RWPE2 (cell line): ENCODE data around the gene INPP5A.

Experiments
- ATAC-seq: fragments of 200-7000 bp; cut with Tn5 transposase; 3 replicates; pipeline ENCODE4 v1.9.1; 2021; ENCODE audit warnings: low read depth
- DNase-seq: peaks from one replicate; pipeline ENCODE4 v3.0.0-alpha.2; 2020; ENCODE audit warnings: low spot score
- H3K27ac ChIP-seq: fragments of 450-650 bp; 2 replicates; pipeline ENCODE4 v1.5.1; 2017; ENCODE audit warnings: mild to moderate bottlenecking; ENCODE audit not compliant: poor library complexity, severe bottlenecking
- H3K27me3 ChIP-seq: fragments of 250-450 bp; sonication (Bioruptor Pico); 2 replicates; pipeline ENCODE4 v1.5.1; 2021; ENCODE audit warnings: mild to moderate bottlenecking, moderate library complexity; ENCODE audit not compliant: insufficient read depth, poor library complexity, severe bottlenecking
- H3K36me3 ChIP-seq: fragments of 250-450 bp; sonication (Bioruptor Pico); 2 replicates; pipeline ENCODE4 v1.5.1; 2020; ENCODE audit warnings: low read depth, mild to moderate bottlenecking, moderate library complexity
- H3K4me1 ChIP-seq: fragments of 250-450 bp; sonication (Bioruptor Pico); 2 replicates; pipeline ENCODE4 v1.5.1; 2021; ENCODE audit warnings: mild to moderate bottlenecking, moderate library complexity; ENCODE audit not compliant: insufficient read depth, poor library complexity, severe bottlenecking
- H3K4me3 ChIP-seq: fragments of 250-450 bp; sonication (Bioruptor Pico); 2 replicates; pipeline ENCODE4 v1.5.1; 2021; ENCODE audit warnings: mild to moderate bottlenecking, moderate library complexity; ENCODE audit not compliant: severe bottlenecking
- H3K9me3 ChIP-seq: fragments of 250-450 bp; sonication (Bioruptor Pico); 2 replicates; pipeline ENCODE4 v1.5.1; 2021; ENCODE audit warnings: mild to moderate bottlenecking, moderate library complexity; ENCODE audit not compliant: severe bottlenecking
- TF ChIP-seq, protein P1 (sequence below): fragments of 450-650 bp; IDR thresholded peaks from one replicate; pipeline ENCODE4 v1.5.1; 2017; ENCODE audit warnings: mild to moderate bottlenecking, moderate library complexity; ENCODE audit not compliant: poor library complexity, severe bottlenecking

INPP5A gene

DNA sequence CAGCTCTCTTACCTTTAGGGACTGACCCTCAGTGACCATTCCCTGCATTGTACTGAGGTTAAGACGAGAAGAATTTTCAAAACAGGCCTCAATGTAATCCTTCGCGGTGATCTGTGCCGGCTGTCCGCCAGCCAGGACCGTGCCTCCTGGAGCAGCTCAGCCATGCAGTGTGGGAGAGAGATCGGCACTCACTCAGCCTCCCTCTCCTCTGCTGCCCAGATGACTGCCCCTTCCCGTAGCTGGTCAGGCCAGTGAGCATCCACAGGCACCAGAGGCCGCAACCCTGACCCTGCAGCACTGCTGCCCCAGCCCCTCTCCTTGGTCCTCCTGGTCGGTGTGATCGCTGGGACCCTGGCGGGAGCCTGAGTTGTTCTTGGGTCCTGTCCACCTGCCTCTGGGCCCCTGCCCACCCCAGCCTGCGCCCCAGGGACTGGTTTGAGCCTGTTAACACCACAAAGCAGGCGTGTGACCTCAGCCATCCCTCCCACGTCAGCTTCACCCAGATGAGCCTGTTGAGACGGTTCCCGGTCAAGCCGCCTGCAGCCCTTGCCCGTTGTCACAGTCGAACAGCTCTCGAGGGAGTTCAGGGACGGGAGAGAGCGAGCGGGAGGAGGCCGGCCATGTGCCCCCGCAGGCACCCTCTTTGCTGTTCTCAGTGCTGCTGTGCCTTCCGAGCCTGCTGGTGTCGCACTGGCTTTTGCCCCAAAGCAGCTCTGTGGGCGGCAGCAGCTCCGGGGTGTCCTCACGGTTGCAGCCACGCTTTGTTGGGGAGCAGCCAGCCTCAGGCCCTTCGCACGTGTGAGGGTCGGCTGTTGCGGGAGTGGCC, 211.2 kb downstream of the INPP5A start:
- no peaks in the 10 kb centered on the region; the same call in 1 of the 2 replicates for H3K36me3 ChIP-seq
- TF ChIP-seq, protein P1, sequence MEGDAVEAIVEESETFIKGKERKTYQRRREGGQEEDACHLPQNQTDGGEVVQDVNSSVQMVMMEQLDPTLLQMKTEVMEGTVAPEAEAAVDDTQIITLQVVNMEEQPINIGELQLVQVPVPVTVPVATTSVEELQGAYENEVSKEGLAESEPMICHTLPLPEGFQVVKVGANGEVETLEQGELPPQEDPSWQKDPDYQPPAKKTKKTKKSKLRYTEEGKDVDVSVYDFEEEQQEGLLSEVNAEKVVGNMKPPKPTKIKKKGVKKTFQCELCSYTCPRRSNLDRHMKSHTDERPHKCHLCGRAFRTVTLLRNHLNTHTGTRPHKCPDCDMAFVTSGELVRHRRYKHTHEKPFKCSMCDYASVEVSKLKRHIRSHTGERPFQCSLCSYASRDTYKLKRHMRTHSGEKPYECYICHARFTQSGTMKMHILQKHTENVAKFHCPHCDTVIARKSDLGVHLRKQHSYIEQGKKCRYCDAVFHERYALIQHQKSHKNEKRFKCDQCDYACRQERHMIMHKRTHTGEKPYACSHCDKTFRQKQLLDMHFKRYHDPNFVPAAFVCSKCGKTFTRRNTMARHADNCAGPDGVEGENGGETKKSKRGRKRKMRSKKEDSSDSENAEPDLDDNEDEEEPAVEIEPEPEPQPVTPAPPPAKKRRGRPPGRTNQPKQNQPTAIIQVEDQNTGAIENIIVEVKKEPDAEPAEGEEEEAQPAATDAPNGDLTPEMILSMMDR, result no peak
- DNase-seq (no peak), ATAC-seq (no peak)
- no peak overlapping the region for H3K4me3 ChIP-seq
- no peaks in the 10 kb centered on the region for H3K27me3 ChIP-seq
- H3K4me1 ChIP-seq, result no peaks in the 10 kb centered on the region
- no peak overlapping the region for H3K27ac ChIP-seq
- H3K9me3 ChIP-seq, result no peaks in the 10 kb centered on the region

DNA sequence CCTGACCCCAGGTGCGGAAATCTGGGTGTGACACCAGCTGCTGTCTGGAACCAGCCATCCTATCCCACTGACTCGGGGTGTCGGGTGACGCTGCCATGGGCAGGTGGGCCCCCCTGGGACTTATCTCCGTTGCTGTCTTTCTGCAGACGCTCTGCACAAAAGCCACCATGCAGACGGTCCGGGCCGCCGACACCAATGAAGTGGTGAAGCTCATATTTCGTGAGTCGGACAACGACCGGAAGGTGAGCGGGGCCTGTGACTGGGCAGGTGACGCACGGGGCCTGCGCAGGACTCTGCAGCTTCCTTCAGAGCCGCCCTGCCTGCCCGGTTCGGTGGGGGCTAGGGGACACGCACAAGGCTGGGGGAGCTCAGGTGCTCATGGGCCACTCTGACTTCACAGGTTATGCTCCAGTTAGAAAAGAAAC, 211.8 kb downstream of the INPP5A start:
- H3K4me3 ChIP-seq, result no peak overlapping the region
- no peak overlapping the region for H3K27ac ChIP-seq
- TF ChIP-seq, protein P1, result no peak
- no peaks in the 10 kb centered on the region for H3K4me1 ChIP-seq
- H3K27me3 ChIP-seq, result no peaks in the 10 kb centered on the region
- no peak for ATAC-seq
- DNase-seq, result no peak
- no peaks in the 10 kb centered on the region for H3K9me3 ChIP-seq
- H3K36me3 ChIP-seq, result no peaks in the 10 kb centered on the region; the same call in 1 of the 2 replicates

DNA sequence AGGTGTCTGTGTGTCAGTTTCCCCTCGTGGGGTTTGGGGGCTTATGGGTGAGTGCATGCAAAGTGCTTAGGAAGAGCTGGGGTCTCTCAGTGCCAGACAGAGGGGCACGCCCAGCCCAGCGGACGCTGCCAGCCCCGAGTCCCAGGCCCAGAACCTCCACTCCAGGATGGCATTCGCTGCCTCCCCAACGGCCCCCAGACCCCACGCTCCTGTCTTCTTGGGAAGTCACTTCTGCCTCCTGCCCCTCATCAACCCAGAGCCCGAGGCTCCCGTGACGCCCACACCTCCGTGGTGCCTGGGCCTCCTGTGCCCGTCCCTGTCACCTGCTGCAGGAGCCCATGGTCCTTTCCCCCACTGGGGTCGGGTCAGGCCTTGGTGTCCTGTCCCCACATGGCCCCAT, 213.3 kb downstream of the INPP5A start:
- Histone ChIP-seq H3K4me1 (no peaks in the 10 kb centered on the region), H3K27ac (no peak overlapping the region), H3K4me3 (no peak overlapping the region), H3K27me3 (no peaks in the 10 kb centered on the region), H3K36me3 (no peaks in the 10 kb centered on the region; the same call in 1 of the 2 replicates), H3K9me3 (no peaks in the 10 kb centered on the region)
- ATAC-seq (no peak), DNase-seq (no peak)
- TF ChIP-seq, protein P1, result no peak

DNA sequence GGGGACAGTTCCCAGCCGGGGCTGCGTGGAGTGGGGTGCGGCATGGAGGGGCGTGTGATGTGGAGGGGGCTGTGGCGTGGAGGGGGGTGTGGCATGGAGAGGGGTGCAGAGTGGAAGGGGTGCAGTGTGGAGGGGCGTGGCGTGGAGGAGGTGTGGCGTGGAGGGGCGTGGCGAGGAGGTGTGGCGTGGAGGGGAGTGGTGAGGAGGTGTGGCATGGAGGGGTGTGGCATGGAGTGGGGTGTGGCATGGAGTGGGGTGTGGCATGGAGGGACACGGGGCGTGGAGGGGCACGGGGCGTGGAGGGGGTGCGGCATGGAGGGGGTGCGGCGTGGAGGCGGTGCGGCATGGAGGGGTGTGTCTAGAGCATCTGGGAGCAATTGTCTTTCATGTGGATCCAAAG, 214.8 kb downstream of the INPP5A start:
- ATAC-seq (no peak), DNase-seq (no peak)
- H3K4me3 ChIP-seq, result no peak overlapping the region
- no peaks in the 10 kb centered on the region for H3K4me1 ChIP-seq
- H3K36me3 ChIP-seq, result no peaks in the 10 kb centered on the region; the same call in 1 of the 2 replicates
- no peaks in the 10 kb centered on the region for H3K9me3 ChIP-seq
- no peak overlapping the region for H3K27ac ChIP-seq
- H3K27me3 ChIP-seq, result no peaks in the 10 kb centered on the region
- TF ChIP-seq, protein P1, result no peak

DNA sequence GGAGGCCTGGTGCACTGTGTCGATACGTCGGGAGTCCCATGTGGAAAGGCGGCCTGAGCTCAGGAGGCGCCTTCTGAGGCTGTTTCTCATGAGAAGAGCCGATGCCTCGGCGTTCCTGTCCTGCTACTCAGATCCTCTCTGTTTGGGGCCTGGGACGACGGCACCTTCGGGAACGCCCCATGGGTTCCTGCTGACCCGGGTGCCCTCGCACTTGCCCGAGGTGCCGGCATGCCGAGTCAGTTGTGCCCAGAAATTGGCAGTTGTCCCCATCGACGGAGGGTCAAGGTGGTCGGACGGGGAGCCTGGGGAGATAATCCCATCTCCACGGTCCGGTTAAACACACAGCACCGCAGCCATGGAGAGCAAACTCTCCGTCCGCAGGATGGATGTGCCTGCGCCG, 215.4 kb downstream of the INPP5A start:
- no peaks in the 10 kb centered on the region for H3K27me3 ChIP-seq
- no peak for ATAC-seq
- no peaks in the 10 kb centered on the region; the same call in 1 of the 2 replicates for H3K36me3 ChIP-seq
- no peak for DNase-seq
- no peak overlapping the region for H3K4me3 ChIP-seq
- no peaks in the 10 kb centered on the region for H3K9me3 ChIP-seq
- H3K4me1 ChIP-seq, result no peaks in the 10 kb centered on the region
- no peak overlapping the region for H3K27ac ChIP-seq
- TF ChIP-seq, protein P1, result no peak
